KMS-11 (cell line): ENCODE data around the gene TMC2.

Source experiments
- H2AFZ ChIP-seq: fragments of 200-600 bp; sonication (generic); 2 replicates; pipeline ENCODE4 v1.6.1; 2016; ENCODE audit warnings: antibody characterized with exemption, mixed run types, low read depth
- H3K27ac ChIP-seq: fragments of 200-600 bp; sonication (generic); 2 replicates; pipeline ENCODE4 v1.6.1; 2016; ENCODE audit warnings: mild to moderate bottlenecking, mixed run types
- H3K27me3 ChIP-seq: fragments of 200-600 bp; sonication (generic); 2 replicates; pipeline ENCODE4 v1.6.1; 2017; ENCODE audit warnings: mild to moderate bottlenecking, low read depth, mixed run types, moderate library complexity; ENCODE audit not compliant: insufficient read depth
- H3K36me3 ChIP-seq: fragments of 200-600 bp; sonication (generic); 2 replicates; pipeline ENCODE4 v1.6.1; 2017; ENCODE audit warnings: mild to moderate bottlenecking, mixed run types; ENCODE audit not compliant: insufficient read depth
- H3K4me1 ChIP-seq: fragments of 200-600 bp; sonication (generic); 2 replicates; pipeline ENCODE4 v1.6.1; 2016; ENCODE audit warnings: mild to moderate bottlenecking, low read depth, mixed run types; ENCODE audit not compliant: poor library complexity, severe bottlenecking
- H3K4me2 ChIP-seq: fragments of 200-600 bp; sonication (generic); 2 replicates; pipeline ENCODE4 v1.7.0; 2016; ENCODE audit warnings: mild to moderate bottlenecking, mixed run types
- H3K4me3 ChIP-seq: fragments of 200-600 bp; sonication (generic); IDR thresholded peaks from 2 replicates; pipeline ENCODE4 v1.6.1; 2017; ENCODE audit warnings: low read depth, low read length, mixed read lengths; ENCODE audit not compliant: insufficient read depth
- H3K79me2 ChIP-seq: fragments of 200-600 bp; sonication (generic); 2 replicates; pipeline ENCODE4 v1.6.1; 2016; ENCODE audit warnings: low read depth, mixed run types; ENCODE audit not compliant: insufficient read depth
- H3K9ac ChIP-seq: fragments of 200-600 bp; sonication (generic); 2 replicates; pipeline ENCODE4 v1.6.1; 2016; ENCODE audit warnings: mild to moderate bottlenecking, mixed run types
- H4K20me1 ChIP-seq: fragments of 200-600 bp; sonication (generic); 2 replicates; pipeline ENCODE4 v1.6.1; 2016; ENCODE audit warnings: mild to moderate bottlenecking, mixed run types; ENCODE audit not compliant: insufficient read depth
- TF ChIP-seq, protein P1 (sequence below): fragments of 200-600 bp; sonication (generic); conservative IDR thresholded peaks from 2 replicates; pipeline ENCODE4 v1.6.1; 2017; ENCODE audit warnings: low read depth, mild to moderate bottlenecking, antibody characterized with exemption, low read length, moderate library complexity, mixed read lengths

The TMC2 gene

DNA sequence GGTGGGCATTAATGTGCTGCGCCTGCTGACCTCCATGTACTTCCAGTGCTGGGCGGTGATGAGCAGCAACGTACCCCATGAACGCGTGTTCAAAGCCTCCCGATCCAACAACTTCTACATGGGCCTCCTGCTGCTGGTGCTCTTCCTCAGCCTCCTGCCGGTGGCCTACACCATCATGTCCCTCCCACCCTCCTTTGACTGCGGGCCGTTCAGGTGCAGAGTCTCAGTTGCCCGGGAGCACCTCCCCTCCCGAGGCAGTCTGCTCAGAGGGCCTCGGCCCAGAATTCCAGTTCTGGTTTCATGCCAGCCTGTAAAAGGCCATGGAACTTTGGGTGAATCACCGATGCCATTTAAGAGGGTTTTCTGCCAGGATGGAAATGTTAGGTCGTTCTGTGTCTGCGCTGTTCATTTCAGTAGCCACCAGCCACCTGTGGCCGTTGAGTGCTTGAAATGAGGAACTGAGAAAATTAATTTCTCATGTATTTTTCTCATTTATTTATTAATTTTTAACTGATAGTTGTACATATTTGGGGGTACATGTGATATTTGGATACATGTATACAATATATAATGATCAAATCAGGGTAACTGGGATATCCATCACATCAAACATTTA is 80.8 kb downstream of the TMC2 start:
- H3K4me3 ChIP-seq: no peak overlapping the region
- H3K27ac ChIP-seq: no peak overlapping the region
- no peaks in the 10 kb centered on the region for H3K27me3 ChIP-seq
- no peaks in the 10 kb centered on the region for H3K4me1 ChIP-seq
- no peak overlapping the region for H3K4me2 ChIP-seq
- H4K20me1 ChIP-seq: no peaks in the 10 kb centered on the region
- H2AFZ ChIP-seq: no peak overlapping the region
- no peaks in the 10 kb centered on the region for H3K79me2 ChIP-seq
- TF ChIP-seq, protein P1, sequence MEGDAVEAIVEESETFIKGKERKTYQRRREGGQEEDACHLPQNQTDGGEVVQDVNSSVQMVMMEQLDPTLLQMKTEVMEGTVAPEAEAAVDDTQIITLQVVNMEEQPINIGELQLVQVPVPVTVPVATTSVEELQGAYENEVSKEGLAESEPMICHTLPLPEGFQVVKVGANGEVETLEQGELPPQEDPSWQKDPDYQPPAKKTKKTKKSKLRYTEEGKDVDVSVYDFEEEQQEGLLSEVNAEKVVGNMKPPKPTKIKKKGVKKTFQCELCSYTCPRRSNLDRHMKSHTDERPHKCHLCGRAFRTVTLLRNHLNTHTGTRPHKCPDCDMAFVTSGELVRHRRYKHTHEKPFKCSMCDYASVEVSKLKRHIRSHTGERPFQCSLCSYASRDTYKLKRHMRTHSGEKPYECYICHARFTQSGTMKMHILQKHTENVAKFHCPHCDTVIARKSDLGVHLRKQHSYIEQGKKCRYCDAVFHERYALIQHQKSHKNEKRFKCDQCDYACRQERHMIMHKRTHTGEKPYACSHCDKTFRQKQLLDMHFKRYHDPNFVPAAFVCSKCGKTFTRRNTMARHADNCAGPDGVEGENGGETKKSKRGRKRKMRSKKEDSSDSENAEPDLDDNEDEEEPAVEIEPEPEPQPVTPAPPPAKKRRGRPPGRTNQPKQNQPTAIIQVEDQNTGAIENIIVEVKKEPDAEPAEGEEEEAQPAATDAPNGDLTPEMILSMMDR: no peak
- H3K9ac ChIP-seq: no peak overlapping the region
- H3K36me3 ChIP-seq: no peaks in the 10 kb centered on the region

DNA sequence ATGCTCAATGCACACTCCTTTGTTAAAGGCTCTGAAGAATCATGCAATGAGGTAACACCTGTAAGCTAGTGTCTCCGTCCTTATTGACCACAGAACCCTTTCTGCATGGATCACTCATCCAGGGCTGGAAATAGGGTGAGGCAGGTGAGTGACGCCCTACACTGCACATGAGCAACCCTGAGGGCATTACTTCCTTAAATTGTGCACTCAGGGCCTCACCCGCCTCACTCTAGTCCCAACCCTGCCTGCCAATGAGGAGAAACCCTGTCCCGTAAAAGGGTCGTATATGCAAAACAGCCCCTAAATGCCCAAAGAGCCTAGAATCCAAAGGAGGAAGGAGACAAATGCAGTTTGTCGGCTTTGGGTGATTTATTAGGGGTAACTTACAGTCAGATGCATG is 82.4 kb downstream of the TMC2 start:
- TF ChIP-seq, protein P1: no peak
- Histone ChIP-seq H3K79me2 (no peaks in the 10 kb centered on the region), H3K4me3 (no peak overlapping the region), H3K4me1 (no peaks in the 10 kb centered on the region), H3K9ac (no peak overlapping the region), H4K20me1 (no peaks in the 10 kb centered on the region), H3K36me3 (no peaks in the 10 kb centered on the region), H3K4me2 (no peak overlapping the region), H3K27ac (no peak overlapping the region), H2AFZ (no peak overlapping the region), H3K27me3 (no peaks in the 10 kb centered on the region)

DNA sequence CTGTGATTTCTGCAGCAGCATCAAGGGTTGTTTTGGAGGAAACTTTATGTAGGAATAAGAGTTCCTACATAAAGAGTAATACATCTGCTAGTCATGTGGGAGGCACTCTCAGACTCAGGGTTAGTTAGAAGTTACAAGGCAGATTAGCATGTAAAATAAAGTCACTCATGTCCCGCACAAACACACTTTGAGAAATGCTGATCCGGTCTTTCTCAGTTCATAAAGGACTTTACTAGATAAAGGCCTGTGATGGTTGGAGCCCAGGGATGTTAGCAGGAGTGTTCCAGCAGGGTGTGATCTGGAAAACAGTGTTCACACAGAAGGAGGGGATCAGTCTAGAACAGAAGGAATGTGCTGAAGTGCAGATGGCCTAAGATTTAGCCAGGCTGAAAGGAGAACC is 83.0 kb downstream of the TMC2 start:
- Histone ChIP-seq H4K20me1 (no peaks in the 10 kb centered on the region), H3K4me1 (no peaks in the 10 kb centered on the region), H3K27ac (no peak overlapping the region), H3K27me3 (no peaks in the 10 kb centered on the region), H3K79me2 (no peaks in the 10 kb centered on the region), H2AFZ (no peak overlapping the region), H3K36me3 (no peaks in the 10 kb centered on the region), H3K4me2 (no peak overlapping the region), H3K4me3 (no peak overlapping the region), H3K9ac (no peak overlapping the region)
- TF ChIP-seq, protein P1: no peak

DNA sequence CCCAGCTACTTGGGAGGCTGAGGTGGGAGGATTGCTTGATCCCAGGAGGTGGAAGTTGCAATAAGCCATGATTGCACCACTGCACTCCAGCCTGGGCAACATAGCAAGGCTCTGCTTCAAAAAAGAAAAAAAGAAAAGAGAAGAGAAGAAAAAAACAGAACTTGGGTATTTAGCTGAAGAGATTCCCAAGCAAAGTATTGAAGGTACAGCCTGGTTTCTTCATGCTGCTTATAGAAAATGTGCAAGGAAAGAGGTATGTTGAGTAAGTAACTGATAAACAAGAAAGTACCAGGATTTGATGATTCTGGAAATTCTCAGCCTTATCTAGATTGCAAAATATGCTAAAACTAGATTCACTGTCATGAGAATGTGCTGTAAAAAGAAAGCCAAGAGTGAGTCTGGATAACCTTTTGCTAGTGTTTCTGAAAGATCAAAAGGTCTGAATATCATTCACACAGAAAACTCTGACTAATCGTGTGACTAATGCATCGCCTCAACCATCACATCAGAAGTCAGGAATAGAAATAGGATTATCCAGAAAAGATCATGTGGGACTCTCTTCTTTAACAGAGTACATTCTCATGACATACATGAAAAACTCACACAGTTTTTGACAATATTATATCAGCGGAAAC is 83.7 kb downstream of the TMC2 start:
- no peak overlapping the region for H3K4me2 ChIP-seq
- H3K4me1 ChIP-seq: no peaks in the 10 kb centered on the region
- H3K27me3 ChIP-seq: no peaks in the 10 kb centered on the region
- no peaks in the 10 kb centered on the region for H3K79me2 ChIP-seq
- H2AFZ ChIP-seq: no peak overlapping the region
- H3K4me3 ChIP-seq: no peak overlapping the region
- TF ChIP-seq, protein P1: no peak
- H3K27ac ChIP-seq: no peak overlapping the region
- no peaks in the 10 kb centered on the region for H3K36me3 ChIP-seq
- no peaks in the 10 kb centered on the region for H4K20me1 ChIP-seq
- H3K9ac ChIP-seq: no peak overlapping the region
